EL (cell line): ENCODE data around the gene ZNF662.

Experiments used
- DNase-seq: peaks from one replicate; pipeline ENCODE4 v3.0.0-alpha.2; 2016

Gene ZNF662

GRCh38 chr3:42942693-42943092, 36.8 kb downstream of the ZNF662 start:
- no peak for DNase-seq

GRCh38 chr3:42946050-42946449, 40.1 kb downstream of the ZNF662 start:
- no peak for DNase-seq

GRCh38 chr3:42957573-42957972, 51.6 kb downstream of the ZNF662 start:
- no peak for DNase-seq

- DNase-seq, result no peak
These were observed 54.3 kb downstream of the ZNF662 start for GRCh38 chr3:42960282-42960681.

GRCh38 chr3:42960786-42961185, 54.8 kb downstream of the ZNF662 start:
- DNase-seq, result no peak

- peak; percentile 51 for DNase-seq
These were observed 55.7 kb downstream of the ZNF662 start for GRCh38 chr3:42961633-42962032.

GRCh38 chr3:42963269-42963668, 57.3 kb downstream of the ZNF662 start:
- DNase-seq, result no peak

GRCh38 chr3:42964266-42964665, 58.3 kb downstream of the ZNF662 start:
- no peak for DNase-seq
